ENCODE data around the gene NT5C1B. TPM values are rescaled to one million over a fixed set of nuclear protein-coding genes. Genes with fewer than 3 reads are reported as not detected.

The NT5C1B gene
- total and polyA plus RNA-seq, 10 of the 15 experiments (the other 5 are each of a cell fraction or from before 2014, with no cell fraction given) = 0.40 to 0.44 TPM; not detected in 8

DNA sequence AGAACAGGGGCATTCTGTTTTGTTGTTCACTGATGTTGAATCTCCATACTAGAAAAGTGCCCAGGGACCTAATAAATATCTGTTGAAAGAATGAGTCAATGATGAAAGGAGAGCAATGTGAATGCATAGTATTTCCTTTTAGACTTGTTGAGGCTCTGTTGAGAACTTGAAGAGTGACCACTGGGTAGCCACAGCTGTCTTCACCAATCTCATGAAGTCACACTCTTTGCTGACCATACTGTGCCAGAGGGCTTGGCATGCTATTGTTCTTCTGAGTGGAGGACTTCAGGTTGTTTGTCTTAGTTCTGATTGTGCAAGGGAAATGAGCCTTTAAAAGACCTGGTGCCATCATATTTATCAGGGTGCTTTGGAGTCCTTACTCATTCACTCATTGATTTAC lies 41.6 kb upstream of the NT5C1B start:
- intact Hi-C loops (cut with micrococcal nuclease; ENCODE audit: unreplicated experiment) = no loop called here
- no peak for ATAC-seq
- H3K9ac ChIP-seq (ENCODE audit: control insufficient read depth, insufficient read depth, low read length) = no peak overlapping the region
- no peaks in the 10 kb centered on the region for H3K4me1 ChIP-seq (ENCODE audit: control insufficient read depth, insufficient read depth, low read length)
- SMC1A ChIA-PET (ENCODE audit: uncharacterized antibody, unreplicated experiment) = interaction anchor here (0.8 kb wide), 1 partner anchor 1269 kb away, joined by 4 read pairs; no protein-coding TSS in a partner anchor
- H3K4me3 ChIP-seq = no peak overlapping the region
- H3K36me3 ChIP-seq (ENCODE audit: control insufficient read depth in 2 of 2, insufficient read depth in 2 of 2, low read length in 1 of 2) = no peaks in the 10 kb centered on the region
- no peaks in the 10 kb centered on the region; the same call in 2 of the 3 replicates for H3K9me3 ChIP-seq (replicated peaks; ENCODE audit: control insufficient read depth, insufficient read depth, low read length)
- POLR2A ChIA-PET = no interaction called here
- no peak overlapping the region for H2AFZ ChIP-seq (ENCODE audit: control insufficient read depth, low read depth, low read length)
- TF ChIP-seq, protein P1, sequence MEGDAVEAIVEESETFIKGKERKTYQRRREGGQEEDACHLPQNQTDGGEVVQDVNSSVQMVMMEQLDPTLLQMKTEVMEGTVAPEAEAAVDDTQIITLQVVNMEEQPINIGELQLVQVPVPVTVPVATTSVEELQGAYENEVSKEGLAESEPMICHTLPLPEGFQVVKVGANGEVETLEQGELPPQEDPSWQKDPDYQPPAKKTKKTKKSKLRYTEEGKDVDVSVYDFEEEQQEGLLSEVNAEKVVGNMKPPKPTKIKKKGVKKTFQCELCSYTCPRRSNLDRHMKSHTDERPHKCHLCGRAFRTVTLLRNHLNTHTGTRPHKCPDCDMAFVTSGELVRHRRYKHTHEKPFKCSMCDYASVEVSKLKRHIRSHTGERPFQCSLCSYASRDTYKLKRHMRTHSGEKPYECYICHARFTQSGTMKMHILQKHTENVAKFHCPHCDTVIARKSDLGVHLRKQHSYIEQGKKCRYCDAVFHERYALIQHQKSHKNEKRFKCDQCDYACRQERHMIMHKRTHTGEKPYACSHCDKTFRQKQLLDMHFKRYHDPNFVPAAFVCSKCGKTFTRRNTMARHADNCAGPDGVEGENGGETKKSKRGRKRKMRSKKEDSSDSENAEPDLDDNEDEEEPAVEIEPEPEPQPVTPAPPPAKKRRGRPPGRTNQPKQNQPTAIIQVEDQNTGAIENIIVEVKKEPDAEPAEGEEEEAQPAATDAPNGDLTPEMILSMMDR (IDR thresholded peaks at IDR 0.05 in 2 of 3, conservative IDR thresholded peaks at IDR 0.05 in 1 of 3; ENCODE audit: control insufficient read depth in 2 of 3, extremely low read depth in 1 of 3, insufficient read depth in 1 of 3, low read depth in 3 of 3, low read length in 3 of 3) = no peak
- TF ChIP-seq DPF2 (IDR thresholded peaks at IDR 0.05) (no peak), RAD21 (IDR thresholded peaks at IDR 0.05; ENCODE audit: insufficient read depth, low read depth, low read length) (no peak), NFYB (IDR thresholded peaks at IDR 0.05; ENCODE audit: insufficient read depth, low read depth, low read length) (no peak), KLF5 (IDR thresholded peaks at IDR 0.05; ENCODE audit: partially characterized antibody) (no peak), ZBED1 (IDR thresholded peaks at IDR 0.05; ENCODE audit: borderline replicate concordance) (no peak), CHD2 (IDR thresholded peaks at IDR 0.05; ENCODE audit: borderline replicate concordance, low read depth, low read length) (no peak), EP300 (IDR thresholded peaks at IDR 0.05; ENCODE audit: borderline replicate concordance in 1 of 2, control insufficient read depth in 1 of 2, low read depth in 2 of 2, low read length in 2 of 2) (no peak), ZNF622 (IDR thresholded peaks at IDR 0.05) (no peak), NR2F1 (conservative IDR thresholded peaks at IDR 0.05) (no peak), PAX8 (IDR thresholded peaks at IDR 0.05) (no peak), TCF12 (IDR thresholded peaks at IDR 0.05; ENCODE audit: low read depth, low read length) (no peak), HCFC1 (IDR thresholded peaks at IDR 0.05; ENCODE audit: low read length) (no peak), SUZ12 (IDR thresholded peaks at IDR 0.05; ENCODE audit: unreplicated experiment) (no peak), NRF1 (conservative IDR thresholded peaks at IDR 0.05; ENCODE audit: low read depth, low read length) (no peak), HDAC2 (IDR thresholded peaks at IDR 0.05) (no peak), TCF7 (IDR thresholded peaks at IDR 0.05; ENCODE audit: borderline replicate concordance) (no peak)
- TF ChIP-seq, protein P2, sequence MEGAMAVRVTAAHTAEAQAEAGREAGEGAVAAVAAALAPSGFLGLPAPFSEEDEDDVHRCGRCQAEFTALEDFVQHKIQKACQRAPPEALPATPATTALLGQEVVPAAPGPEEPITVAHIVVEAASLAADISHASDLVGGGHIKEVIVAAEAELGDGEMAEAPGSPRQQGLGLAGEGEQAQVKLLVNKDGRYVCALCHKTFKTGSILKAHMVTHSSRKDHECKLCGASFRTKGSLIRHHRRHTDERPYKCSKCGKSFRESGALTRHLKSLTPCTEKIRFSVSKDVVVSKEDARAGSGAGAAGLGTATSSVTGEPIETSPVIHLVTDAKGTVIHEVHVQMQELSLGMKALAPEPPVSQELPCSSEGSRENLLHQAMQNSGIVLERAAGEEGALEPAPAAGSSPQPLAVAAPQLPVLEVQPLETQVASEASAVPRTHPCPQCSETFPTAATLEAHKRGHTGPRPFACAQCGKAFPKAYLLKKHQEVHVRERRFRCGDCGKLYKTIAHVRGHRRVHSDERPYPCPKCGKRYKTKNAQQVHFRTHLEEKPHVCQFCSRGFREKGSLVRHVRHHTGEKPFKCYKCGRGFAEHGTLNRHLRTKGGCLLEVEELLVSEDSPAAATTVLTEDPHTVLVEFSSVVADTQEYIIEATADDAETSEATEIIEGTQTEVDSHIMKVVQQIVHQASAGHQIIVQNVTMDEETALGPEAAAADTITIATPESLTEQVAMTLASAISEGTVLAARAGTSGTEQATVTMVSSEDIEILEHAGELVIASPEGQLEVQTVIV (IDR thresholded peaks at IDR 0.05; ENCODE audit: borderline replicate concordance, partially characterized antibody) = no peak
- TF ChIP-seq, protein P3, sequence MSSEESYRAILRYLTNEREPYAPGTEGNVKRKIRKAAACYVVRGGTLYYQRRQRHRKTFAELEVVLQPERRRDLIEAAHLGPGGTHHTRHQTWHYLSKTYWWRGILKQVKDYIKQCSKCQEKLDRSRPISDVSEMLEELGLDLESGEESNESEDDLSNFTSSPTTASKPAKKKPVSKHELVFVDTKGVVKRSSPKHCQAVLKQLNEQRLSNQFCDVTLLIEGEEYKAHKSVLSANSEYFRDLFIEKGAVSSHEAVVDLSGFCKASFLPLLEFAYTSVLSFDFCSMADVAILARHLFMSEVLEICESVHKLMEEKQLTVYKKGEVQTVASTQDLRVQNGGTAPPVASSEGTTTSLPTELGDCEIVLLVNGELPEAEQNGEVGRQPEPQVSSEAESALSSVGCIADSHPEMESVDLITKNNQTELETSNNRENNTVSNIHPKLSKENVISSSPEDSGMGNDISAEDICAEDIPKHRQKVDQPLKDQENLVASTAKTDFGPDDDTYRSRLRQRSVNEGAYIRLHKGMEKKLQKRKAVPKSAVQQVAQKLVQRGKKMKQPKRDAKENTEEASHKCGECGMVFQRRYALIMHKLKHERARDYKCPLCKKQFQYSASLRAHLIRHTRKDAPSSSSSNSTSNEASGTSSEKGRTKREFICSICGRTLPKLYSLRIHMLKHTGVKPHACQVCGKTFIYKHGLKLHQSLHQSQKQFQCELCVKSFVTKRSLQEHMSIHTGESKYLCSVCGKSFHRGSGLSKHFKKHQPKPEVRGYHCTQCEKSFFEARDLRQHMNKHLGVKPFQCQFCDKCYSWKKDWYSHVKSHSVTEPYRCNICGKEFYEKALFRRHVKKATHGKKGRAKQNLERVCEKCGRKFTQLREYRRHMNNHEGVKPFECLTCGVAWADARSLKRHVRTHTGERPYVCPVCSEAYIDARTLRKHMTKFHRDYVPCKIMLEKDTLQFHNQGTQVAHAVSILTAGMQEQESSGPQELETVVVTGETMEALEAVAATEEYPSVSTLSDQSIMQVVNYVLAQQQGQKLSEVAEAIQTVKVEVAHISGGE (CRISPR knock-in tag; IDR thresholded peaks at IDR 0.05) = no peak
- no TSS peak for BruUV-seq (replicated peaks)
- no peak overlapping the region for H3K27ac ChIP-seq (ENCODE audit: control insufficient read depth, insufficient read depth)
- no peaks in the 10 kb centered on the region for H3K27me3 ChIP-seq (replicated peaks in 1 of 2; ENCODE audit: control insufficient read depth in 2 of 2, insufficient read depth in 2 of 2, low read length in 1 of 2)
- no peaks in the 10 kb centered on the region for H4K20me1 ChIP-seq (ENCODE audit: control insufficient read depth, insufficient read depth)
- FAIRE-seq = no peak
- DNase-seq (ENCODE audit: low read depth, low spot score) = no peak
- in situ Hi-C loops (cut with MboI) = no loop called here
- no peaks in the 10 kb centered on the region for H3K79me2 ChIP-seq (ENCODE audit: control insufficient read depth, insufficient read depth, low read length)
- CTCF ChIA-PET = no interaction called here
- RAD21 ChIA-PET (ENCODE audit: unreplicated experiment) = no interaction called here
- H3K4me2 ChIP-seq (ENCODE audit: control insufficient read depth, insufficient read depth) = no peak overlapping the region

Measured in GM12878 (cell line).